GM21737 (cell line): Measurements from ENCODE around the gene CCDC148.

ENCODE experiments used
- ATAC-seq: cut with Tn5 transposase; IDR thresholded peaks from one replicate; pipeline ENCODE4 v1.9.1; 2021; ENCODE audit warnings: mild to moderate bottlenecking, moderate library complexity; ENCODE audit not compliant: unreplicated experiment

The CCDC148 gene

GRCh38 chr2:158131483-158131912, 325.1 kb downstream of the CCDC148 start:
- ATAC-seq = no peak

- no peak for ATAC-seq
Measured at GRCh38 chr2:158130832-158131473, 325.6 kb downstream of the CCDC148 start.

DNA sequence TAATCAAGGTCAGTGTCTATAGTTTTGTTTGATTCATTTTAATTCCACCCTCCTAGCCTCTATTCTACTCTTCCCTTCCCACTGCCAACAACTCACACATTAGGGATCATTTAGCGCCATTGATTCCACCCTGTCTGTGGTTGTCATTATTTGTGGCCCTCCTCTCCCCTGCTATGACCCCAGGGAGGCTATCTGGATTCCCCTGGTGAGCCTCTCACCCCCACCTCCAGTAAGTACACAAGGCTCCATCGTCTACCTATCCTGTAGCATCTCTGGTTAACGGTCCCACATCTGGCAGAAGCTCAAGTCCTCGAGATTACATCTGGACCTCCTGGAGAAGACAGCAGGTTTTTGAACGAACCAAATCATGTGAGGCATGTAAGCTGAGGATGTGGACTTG, 327.5 kb downstream of the CCDC148 start:
- no peak for ATAC-seq

DNA sequence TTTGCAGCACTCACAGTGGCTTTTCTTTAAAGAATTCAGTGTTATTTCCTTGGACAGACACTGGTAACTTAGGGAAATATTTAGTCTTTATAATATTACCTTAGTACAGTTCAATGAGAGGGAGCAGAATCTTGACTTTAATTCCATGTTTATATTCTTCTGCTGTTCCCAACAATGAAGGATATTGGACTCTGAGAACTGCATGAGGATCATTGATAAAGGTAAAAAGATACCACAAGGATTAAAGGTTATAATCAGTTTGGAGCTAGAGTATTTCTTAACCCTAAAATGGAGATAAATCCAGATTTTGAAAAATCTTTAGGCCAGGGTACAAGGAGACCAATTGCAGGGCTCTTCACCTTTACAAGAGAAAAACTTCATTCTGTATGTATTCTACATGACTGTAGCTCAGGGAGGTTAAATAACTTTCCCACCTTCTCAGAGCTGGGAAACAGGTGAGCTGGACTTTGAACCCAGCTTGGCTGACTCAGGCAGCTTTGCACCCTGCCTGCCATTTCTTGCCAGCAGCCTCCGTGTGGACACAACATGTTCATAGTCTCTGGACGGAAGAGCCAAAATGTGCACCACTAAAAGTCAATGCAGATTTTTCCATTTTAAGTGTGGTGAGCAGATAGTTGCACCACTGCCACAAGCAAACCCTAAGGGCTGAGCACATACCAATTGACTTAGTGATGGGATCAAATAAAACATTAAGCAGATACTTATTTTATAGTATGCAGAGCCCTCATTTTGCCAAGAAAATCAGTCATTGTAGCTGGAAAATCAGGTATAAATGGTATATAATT, 328.2 kb downstream of the CCDC148 start:
- no peak for ATAC-seq

- no peak for ATAC-seq
Measured at GRCh38 chr2:158127380-158127804, 329.2 kb downstream of the CCDC148 start.

- no peak for ATAC-seq
Measured at GRCh38 chr2:158125756-158126498, 330.6 kb downstream of the CCDC148 start.

DNA sequence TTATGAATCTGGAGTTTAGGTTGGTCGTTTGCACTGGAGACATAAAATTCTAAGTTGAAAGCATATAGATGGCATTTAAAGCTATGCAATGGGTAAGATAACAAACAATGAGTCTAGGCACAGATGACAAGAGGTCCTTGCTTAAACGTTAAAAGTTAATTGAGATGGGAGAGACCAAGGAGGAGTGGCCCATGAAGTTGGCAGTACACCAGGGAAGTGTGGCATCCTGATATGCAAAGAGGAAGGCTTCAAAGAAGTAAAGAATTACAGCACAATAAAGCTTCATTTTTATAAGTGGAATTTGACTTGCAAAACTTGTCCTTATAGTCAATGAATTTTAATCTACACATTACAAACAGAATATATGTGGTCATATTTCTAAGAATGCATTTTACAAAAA, 331.7 kb downstream of the CCDC148 start:
- ATAC-seq = no peak
